ENCODE results near the gene NCAPD3. TPM values are rescaled to one million over a fixed set of nuclear protein-coding genes. Genes with fewer than 3 reads are reported as not detected.

Gene NCAPD3
- total and polyA plus RNA-seq, 9 of the 15 experiments (the other 6 are each of a cell fraction or from before 2014, with no cell fraction given), result 23.6 to 80.6 (median 58.6) TPM

DNA sequence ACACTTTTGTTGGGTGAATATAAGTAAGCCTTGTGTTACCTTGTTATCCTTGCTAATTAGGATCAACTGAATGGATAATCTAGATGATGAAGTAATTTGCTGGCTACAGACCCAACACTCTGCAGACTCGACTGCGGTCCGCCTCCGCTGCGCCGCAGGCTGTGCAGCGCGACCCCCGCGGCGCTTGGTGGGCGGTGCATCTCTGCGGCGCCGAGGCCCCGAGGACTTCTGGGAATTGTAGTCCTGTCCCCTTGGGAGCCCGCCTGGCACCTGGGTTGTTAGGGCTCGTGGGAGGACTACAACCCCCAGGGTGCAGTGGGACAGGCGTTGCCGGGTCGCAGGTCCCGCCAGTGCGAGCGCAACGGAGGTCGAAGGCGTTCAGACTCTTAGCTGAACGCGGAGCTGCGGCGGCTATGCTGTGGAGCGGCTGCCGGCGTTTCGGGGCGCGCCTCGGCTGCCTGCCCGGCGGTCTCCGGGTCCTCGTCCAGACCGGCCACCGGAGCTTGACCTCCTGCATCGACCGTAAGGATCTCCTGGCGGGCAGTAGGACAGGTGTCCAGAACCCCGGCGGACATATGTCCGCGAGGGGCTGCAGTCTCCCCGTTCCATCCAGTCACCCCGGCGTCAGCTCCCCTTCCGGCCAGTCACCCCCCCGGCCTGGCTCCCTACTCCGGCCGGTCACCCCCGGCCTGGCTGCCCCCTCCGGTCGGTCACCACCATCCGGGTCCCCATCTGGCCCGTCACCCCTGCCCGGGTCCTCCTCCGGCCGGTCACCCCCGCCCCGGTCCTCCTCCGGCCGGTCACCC, 29.6 kb upstream of the NCAPD3 start, which contains the start of the genes ACAD8 and THYN1 (continued):
- TF ChIP-seq, protein P1, sequence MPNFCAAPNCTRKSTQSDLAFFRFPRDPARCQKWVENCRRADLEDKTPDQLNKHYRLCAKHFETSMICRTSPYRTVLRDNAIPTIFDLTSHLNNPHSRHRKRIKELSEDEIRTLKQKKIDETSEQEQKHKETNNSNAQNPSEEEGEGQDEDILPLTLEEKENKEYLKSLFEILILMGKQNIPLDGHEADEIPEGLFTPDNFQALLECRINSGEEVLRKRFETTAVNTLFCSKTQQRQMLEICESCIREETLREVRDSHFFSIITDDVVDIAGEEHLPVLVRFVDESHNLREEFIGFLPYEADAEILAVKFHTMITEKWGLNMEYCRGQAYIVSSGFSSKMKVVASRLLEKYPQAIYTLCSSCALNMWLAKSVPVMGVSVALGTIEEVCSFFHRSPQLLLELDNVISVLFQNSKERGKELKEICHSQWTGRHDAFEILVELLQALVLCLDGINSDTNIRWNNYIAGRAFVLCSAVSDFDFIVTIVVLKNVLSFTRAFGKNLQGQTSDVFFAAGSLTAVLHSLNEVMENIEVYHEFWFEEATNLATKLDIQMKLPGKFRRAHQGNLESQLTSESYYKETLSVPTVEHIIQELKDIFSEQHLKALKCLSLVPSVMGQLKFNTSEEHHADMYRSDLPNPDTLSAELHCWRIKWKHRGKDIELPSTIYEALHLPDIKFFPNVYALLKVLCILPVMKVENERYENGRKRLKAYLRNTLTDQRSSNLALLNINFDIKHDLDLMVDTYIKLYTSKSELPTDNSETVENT (CRISPR knock-in tag; IDR thresholded peaks at IDR 0.05), result no peak
- TF ChIP-seq, protein P2, sequence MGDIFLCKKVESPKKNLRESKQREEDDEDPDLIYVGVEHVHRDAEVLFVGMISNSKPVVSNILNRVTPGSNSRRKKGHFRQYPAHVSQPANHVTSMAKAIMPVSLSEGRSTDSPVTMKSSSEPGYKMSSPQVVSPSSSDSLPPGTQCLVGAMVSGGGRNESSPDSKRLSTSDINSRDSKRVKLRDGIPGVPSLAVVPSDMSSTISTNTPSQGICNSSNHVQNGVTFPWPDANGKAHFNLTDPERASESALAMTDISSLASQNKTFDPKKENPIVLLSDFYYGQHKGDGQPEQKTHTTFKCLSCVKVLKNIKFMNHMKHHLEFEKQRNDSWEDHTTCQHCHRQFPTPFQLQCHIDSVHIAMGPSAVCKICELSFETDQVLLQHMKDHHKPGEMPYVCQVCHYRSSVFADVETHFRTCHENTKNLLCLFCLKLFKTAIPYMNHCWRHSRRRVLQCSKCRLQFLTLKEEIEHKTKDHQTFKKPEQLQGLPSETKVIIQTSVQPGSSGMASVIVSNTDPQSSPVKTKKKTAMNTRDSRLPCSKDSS (IDR thresholded peaks at IDR 0.05; ENCODE audit: low read depth, partially characterized antibody), result no peak
- TF ChIP-seq, protein P3, sequence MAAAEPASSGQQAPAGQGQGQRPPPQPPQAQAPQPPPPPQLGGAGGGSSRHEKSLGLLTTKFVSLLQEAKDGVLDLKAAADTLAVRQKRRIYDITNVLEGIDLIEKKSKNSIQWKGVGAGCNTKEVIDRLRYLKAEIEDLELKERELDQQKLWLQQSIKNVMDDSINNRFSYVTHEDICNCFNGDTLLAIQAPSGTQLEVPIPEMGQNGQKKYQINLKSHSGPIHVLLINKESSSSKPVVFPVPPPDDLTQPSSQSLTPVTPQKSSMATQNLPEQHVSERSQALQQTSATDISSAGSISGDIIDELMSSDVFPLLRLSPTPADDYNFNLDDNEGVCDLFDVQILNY (CRISPR knock-in tag; IDR thresholded peaks at IDR 0.05), result no peak
- TF ChIP-seq ZEB2 (IDR thresholded peaks at IDR 0.05) (no peak), RFX1 (IDR thresholded peaks at IDR 0.05) (peak; percentile 22; the same call in 1 of the 2 replicates), IFI16 (CRISPR knock-in tag; IDR thresholded peaks at IDR 0.05) (no peak), ZNF239 (CRISPR knock-in tag; IDR thresholded peaks at IDR 0.05) (no peak), ZNF583 (CRISPR knock-in tag; IDR thresholded peaks at IDR 0.05) (no peak), SAFB (IDR thresholded peaks at IDR 0.05; ENCODE audit: borderline replicate concordance, low read depth, low read length) (no peak), ELF1 (tag; IDR thresholded peaks at IDR 0.05) (no peak), ZNF212 (CRISPR knock-in tag; IDR thresholded peaks at IDR 0.05) (no peak), MYBL2 (IDR thresholded peaks at IDR 0.05; ENCODE audit: low read depth) (no peak), MYBL2 (CRISPR knock-in tag; IDR thresholded peaks at IDR 0.05; ENCODE audit: borderline replicate concordance) (no peak)
- TF ChIP-seq, protein P4, sequence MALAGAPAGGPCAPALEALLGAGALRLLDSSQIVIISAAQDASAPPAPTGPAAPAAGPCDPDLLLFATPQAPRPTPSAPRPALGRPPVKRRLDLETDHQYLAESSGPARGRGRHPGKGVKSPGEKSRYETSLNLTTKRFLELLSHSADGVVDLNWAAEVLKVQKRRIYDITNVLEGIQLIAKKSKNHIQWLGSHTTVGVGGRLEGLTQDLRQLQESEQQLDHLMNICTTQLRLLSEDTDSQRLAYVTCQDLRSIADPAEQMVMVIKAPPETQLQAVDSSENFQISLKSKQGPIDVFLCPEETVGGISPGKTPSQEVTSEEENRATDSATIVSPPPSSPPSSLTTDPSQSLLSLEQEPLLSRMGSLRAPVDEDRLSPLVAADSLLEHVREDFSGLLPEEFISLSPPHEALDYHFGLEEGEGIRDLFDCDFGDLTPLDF (CRISPR knock-in tag; IDR thresholded peaks at IDR 0.05), result no peak
- TF ChIP-seq, protein P5, sequence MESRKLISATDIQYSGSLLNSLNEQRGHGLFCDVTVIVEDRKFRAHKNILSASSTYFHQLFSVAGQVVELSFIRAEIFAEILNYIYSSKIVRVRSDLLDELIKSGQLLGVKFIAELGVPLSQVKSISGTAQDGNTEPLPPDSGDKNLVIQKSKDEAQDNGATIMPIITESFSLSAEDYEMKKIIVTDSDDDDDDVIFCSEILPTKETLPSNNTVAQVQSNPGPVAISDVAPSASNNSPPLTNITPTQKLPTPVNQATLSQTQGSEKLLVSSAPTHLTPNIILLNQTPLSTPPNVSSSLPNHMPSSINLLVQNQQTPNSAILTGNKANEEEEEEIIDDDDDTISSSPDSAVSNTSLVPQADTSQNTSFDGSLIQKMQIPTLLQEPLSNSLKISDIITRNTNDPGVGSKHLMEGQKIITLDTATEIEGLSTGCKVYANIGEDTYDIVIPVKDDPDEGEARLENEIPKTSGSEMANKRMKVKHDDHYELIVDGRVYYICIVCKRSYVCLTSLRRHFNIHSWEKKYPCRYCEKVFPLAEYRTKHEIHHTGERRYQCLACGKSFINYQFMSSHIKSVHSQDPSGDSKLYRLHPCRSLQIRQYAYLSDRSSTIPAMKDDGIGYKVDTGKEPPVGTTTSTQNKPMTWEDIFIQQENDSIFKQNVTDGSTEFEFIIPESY (CRISPR knock-in tag; IDR thresholded peaks at IDR 0.05), result no peak
- TF ChIP-seq, protein P6, sequence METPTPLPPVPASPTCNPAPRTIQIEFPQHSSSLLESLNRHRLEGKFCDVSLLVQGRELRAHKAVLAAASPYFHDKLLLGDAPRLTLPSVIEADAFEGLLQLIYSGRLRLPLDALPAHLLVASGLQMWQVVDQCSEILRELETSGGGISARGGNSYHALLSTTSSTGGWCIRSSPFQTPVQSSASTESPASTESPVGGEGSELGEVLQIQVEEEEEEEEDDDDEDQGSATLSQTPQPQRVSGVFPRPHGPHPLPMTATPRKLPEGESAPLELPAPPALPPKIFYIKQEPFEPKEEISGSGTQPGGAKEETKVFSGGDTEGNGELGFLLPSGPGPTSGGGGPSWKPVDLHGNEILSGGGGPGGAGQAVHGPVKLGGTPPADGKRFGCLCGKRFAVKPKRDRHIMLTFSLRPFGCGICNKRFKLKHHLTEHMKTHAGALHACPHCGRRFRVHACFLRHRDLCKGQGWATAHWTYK (CRISPR knock-in tag; IDR thresholded peaks at IDR 0.05), result peak; percentile 60; the same call in 1 of the 2 replicates
